GM12874 (cell line): ENCODE data around the gene RBM27.

Experiments used
- CTCF ChIP-seq: IDR thresholded peaks from 2 replicates; pipeline ENCODE4 v1.5.1; 2011; ENCODE audit warnings: low read depth, mild to moderate bottlenecking, control low read depth, low read length, moderate library complexity; ENCODE audit not compliant: insufficient read depth

The RBM27 gene

GRCh38 chr5:146203011-146203871 is at the start of gene RBM27:
Gene RBM27, plus strand, starts transcription at chr5:146203605. Its CDS starts 161 bp downstream, at chr5:146203766.
- no peak for TF ChIP-seq CTCF

- TF ChIP-seq CTCF: no peak
Measured at GRCh38 chr5:146158255-146158654, 45.1 kb upstream of the RBM27 start.

- no peak for TF ChIP-seq CTCF
Measured at GRCh38 chr5:146164382-146164781, 39.0 kb upstream of the RBM27 start.

GRCh38 chr5:146165460-146165859 is 37.9 kb upstream of the RBM27 start:
- TF ChIP-seq CTCF: no peak

GRCh38 chr5:146165903-146166302 is 37.5 kb upstream of the RBM27 start:
- TF ChIP-seq CTCF: no peak

GRCh38 chr5:146169076-146169475 is 34.3 kb upstream of the RBM27 start:
- TF ChIP-seq CTCF: no peak

- TF ChIP-seq CTCF: no peak
Measured at GRCh38 chr5:146173597-146173996, 29.8 kb upstream of the RBM27 start.
